ENCODE results near the gene PPP2R2D.

DNA sequence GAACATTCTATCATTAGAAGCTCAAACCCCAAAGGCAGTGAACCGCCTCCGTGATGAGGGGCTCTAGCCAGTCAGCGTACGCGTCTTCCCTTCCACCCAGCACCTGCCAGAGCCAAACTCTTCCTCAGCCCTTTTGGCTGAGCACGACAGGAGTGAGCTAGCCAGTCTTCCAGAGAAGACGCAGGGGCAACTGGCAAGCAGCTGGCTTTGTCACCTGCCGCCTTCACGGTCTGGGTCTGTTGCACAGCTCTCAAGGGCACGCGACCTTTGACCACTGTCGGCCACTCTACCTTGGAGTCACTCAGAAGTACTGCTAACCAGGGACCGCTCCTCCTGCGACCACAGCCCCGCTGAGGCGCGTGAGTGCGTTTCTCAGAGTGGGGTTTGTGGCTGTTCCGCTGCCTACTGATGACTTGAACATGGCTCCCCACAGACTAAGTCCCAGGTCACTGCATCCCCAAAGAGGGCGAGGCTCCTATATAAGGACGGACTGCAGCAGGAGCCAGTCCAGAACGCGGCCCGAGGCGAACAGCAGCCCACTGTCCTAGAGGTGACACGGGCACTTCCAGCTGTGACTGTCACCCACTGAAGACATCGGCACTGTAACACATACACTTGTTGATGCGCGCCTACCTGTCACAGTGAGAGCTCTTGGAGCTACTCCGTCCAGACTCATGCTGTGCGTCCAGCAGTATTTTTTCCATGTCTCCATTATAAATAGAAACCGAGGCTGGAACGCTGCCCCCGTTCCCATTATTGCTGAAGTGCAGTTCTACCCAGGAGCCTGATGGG lies 72.5 kb downstream of the PPP2R2D start:
- TF ChIP-seq CTCF (optimal IDR thresholded peaks at IDR 0.05 in 1 of 3, IDR thresholded peaks at IDR 0.05 in 1 of 3, conservative IDR thresholded peaks at IDR 0.05 in 1 of 3; ENCODE audit: extremely low read depth in 1 of 3, insufficient read depth in 2 of 3, low read length in 3 of 3) (no peak), EZH2 (IDR thresholded peaks at IDR 0.05; ENCODE audit: low read length) (no peak)

All from keratinocyte (primary cell).